ENCODE data around the gene CCNI. TPM values are rescaled to one million over a fixed set of nuclear protein-coding genes. Genes with fewer than 3 reads are reported as not detected.
A peak's percentile ranks its signal among the peaks of the same experiment; 100 is the strongest.
"Not testable (repeated sequence)": the region's sequence is repeated elsewhere in the genome, so short reads cannot be mapped to it uniquely, and the experiment has no call there.

CCNI gene
- total RNA-seq, 1 experiment from 2014 or later: 34.7 TPM

- no peak for DNase-seq (ENCODE audit: low read depth)
These were observed 34.7 kb downstream of the CCNI start for GRCh38 chr4:77040854-77041725.

GRCh38 chr4:77040270-77040669, 35.5 kb downstream of the CCNI start:
- DNase-seq (ENCODE audit: low read depth): peak; percentile 7

DNA sequence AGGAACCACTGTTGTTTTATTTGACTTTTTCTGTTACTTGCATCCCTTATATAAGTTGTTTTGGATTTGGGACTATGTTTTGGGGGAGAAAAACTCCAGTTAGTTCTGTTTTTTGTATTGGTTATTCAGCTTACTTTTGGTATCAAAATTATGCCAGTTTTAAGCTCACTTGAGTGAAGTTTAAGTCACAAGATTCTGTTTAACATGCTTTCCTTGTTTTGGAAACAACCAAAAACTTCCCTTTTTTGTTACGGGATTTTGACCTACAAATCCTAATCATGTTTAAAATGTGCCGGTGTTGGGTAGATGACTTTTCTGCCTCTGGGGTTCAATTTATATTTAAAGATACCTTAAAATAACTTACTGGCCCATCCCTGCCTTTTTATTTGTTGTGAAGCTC, 36.0 kb downstream of the CCNI start:
- DNase-seq (ENCODE audit: low read depth): no peak

GRCh38 chr4:77037736-77038135, 38.1 kb downstream of the CCNI start:
- DNase-seq (ENCODE audit: low read depth): no peak

DNA sequence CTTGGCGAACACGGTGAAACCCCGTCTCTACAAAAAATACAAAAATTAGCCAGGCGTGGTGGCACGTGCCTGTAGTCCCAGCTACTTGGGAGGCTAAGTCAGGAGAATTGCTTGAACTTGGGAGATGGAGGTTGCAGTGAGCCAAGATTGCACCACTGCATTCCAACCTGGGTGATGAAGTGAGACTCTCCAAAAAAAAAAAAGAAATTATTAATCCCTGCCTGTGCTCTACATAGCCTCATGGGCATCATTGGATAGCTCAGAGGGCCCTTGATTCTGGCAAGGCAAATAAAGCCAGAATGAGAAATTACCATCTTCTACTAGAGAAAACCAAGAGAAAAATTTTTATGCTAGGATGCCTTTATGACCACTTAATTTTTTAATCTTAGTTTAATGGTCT, 38.6 kb downstream of the CCNI start:
- not testable (repeated sequence) for DNase-seq (ENCODE audit: low read depth)

DNA sequence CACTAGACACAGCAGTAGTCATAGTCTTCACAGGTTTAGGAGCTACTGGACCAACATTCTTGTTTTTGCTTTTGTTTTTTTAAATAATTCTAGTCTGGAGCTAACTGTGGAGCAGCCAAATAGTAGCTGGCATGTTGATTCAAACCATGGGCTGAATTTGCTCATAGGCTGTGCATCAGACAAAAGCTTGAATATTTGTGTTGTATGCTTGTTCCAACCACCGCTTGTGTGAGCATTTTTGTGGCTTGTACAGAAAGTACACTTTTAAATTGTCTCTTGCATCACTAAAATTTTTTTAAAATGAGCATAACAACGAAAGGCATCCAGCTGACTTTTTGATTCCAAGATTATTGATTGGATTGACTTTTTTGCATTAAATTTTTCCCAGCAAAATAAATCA, 39.6 kb downstream of the CCNI start:
- no peak for DNase-seq (ENCODE audit: low read depth)

DNA sequence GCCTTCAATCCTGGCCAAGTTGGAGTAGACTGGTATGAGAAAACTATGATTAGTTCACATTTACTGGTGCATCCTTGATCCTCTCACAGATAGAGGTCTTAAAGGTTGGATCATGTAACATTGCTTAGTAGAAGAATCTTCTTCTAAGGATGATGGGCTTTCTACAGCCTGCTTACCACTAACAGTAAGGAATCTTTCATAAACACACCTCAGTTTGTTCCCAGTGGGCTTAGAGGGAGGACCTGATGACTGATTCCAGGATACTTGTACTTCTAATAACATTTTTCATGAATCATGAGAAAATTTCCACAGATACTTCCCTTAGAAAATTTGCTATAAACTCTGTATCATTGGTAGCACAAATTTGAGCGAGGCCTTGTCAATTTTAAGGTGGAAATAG, 40.6 kb downstream of the CCNI start:
- no peak for DNase-seq (ENCODE audit: low read depth)

DNA sequence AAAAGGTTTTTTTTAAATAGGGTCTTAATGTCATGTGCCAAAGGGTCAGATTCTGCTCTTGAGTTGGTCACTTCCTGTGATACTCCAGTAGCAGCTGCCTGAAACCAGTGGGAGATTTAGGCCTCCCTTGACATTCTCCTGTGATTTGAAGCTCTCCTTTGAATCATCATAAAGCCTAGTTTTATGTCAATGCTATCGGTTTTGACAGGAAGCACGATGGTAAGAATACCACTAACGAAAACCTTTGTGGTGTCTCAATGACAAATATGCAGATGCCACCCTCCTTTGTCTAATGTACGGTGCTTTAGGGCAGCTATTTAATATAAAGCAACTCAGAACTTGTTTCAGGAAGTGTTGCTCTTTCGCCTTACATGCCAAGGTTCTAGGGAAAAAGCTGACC, 44.2 kb downstream of the CCNI start:
- no peak for DNase-seq (ENCODE audit: low read depth)

GRCh38 chr4:77029757-77030156, 46.0 kb downstream of the CCNI start:
- DNase-seq (ENCODE audit: low read depth): not testable (repeated sequence)

DNA sequence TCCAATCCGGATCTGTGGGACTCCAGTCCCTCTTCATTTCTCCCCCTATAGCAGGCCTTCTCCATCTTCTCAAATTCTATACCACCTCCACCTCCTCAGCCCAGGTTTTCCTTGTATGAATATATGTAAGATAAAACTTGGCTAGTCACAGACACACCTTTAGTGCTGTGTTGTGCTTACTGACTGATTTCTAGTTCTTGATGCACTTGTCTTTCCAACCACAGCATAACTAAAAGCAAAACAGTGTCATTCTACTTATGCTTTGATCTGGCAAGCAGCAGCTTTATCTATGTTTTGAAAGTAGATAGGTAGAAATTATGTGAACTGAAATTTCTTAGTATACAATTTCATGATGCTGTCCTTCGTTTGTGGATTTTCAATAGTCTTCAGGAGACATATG, 47.5 kb downstream of the CCNI start:
- DNase-seq (ENCODE audit: low read depth): no peak

DNA sequence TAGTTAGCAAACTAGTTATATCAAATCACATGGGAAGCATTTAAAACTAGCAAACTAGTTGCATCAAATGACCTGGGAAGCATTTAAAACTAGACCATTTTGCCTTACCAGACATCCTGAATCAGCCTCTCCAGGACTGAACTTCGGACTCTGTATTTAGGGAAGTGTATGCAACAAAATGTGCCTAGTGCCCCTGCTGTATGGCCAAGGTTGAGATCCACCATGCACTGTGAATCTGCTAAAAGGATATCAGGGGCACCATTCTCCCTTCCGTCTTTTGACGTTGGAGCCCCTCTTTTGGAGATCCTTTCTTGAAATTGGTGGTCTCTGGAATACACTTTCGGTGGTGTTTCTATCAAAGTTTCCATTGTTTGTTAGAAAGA, 49.5 kb downstream of the CCNI start:
- DNase-seq (ENCODE audit: low read depth): no peak

DNA sequence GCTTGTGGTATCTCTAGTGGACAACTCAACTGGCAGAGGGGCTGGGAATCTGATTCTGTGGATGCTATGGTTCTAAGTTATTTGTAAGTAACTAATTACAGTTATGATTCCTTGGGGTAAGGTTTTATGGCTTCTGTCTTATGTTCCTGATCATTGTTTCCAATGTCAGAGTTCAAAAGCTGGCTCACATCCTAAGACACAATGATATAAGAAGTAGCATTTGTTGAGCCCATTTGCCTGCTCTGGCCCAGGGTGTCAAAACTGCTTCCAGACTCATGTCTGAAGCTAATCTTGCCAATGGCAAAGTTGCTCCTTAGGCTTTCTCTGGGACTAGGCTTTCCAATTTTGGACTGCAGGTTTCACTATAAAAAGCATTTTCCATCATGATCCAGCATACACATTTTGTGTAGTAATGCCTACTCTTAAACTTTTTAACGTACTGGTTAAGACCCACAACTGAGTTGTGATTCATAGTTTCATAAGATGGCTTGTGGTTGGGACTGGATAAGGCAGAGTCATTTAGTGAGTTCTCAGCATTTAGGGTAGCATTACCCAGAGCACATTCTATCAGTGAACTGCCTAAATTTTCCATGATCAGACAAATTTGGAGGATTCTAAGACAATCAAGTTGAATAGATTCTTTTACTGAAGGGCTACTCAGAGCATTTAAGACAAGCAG, 50.0 kb downstream of the CCNI start:
- DNase-seq (ENCODE audit: low read depth): no peak

DNA sequence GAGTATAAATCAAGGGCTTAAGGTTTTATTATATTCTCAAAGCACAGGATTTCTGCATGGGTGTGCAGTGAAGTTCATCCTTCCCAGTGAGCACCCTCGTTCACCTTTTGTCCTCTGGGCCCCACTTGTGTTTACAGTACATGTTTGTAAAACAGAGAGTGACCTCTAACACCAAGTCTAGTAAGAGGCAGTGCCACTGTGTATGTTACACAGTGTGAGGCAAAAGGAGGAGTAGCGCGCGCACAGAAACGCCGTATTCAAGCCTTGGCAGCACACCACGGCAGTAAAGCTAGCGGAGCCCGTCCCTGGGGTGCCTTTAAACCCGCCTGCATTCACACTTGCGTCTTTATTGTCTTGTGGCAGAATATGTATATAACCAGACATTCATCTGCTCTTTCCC, 51.9 kb downstream of the CCNI start:
- DNase-seq (ENCODE audit: low read depth): no peak

GRCh38 chr4:77022560-77023179, 53.1 kb downstream of the CCNI start:
- DNase-seq (ENCODE audit: low read depth): peak; percentile 3

DNA sequence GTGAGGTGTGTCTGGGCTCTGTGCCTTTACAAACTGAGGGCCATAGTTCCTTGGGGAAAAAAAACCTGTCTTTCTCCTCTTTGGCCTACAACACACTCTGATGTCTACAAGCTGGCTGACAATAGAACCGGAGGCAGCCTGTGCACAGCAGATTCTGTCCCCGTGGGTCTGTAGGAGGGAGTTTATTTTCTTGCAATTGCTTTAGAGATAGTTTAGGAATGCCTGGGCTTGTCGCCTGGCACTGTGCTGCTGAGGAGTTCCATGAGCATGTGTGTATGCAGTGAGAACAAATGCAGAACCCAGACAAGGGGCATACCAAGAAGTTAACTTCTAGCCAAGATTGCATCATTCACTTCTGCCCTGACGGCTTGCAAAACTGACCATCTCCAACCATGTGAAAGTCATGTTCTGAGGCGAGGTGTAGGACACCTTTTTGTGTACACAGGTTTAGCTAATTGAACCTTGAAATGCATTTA, 54.1 kb downstream of the CCNI start:
- DNase-seq (ENCODE audit: low read depth): no peak

- no peak for DNase-seq (ENCODE audit: low read depth)
These were observed 55.8 kb downstream of the CCNI start for GRCh38 chr4:77020017-77020416.

- peak; percentile 16 for DNase-seq (ENCODE audit: low read depth)
These were observed 60.4 kb downstream of the CCNI start for GRCh38 chr4:77015390-77015789.

- DNase-seq (ENCODE audit: low read depth): no peak
These were observed 61.5 kb downstream of the CCNI start for GRCh38 chr4:77014256-77014655.

DNA sequence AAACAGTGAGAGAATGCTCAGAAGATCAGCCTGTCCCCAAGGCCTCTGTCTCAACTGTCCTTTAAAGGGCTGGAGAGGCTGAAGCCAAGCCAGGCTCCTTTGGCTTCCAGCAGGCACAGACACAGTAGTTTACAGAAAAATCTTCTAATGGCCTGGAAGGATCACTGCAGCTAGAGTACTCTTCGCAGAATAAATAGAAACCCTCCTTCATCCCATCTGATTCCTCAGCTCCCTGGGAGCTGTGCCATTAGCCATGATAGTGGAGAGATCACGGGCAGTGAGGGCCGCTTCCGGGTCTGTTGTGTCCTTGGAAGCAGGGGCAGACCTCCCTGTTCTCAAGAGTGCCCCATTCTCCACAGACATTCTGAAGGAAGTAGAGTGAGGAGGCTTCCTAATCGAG, 63.1 kb downstream of the CCNI start:
- no peak for DNase-seq (ENCODE audit: low read depth)

DNA sequence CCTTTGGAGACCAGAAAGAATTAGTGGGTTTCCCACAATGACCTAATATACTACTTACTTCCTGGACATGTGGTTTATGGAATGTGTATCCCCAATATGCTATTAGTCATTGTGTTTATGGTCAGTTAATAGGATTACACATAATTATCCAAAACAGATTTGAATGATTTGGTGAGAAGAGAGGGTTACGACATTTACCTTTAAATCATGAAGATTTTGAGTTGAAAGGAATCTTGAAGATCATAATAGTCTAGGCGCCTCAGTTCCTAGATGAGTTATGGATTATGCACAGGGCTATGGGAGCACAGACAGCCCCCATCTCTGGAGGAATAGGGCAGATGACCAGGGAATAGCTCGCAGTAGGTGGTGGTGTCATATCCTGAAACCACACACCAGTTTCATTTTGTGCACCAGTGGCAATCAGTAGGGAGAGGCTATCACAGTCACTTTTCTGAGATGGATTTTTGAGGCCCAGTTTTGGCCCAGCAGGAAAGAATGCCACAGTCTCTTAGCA, 64.9 kb downstream of the CCNI start:
- DNase-seq (ENCODE audit: low read depth): peak; percentile 28

DNA sequence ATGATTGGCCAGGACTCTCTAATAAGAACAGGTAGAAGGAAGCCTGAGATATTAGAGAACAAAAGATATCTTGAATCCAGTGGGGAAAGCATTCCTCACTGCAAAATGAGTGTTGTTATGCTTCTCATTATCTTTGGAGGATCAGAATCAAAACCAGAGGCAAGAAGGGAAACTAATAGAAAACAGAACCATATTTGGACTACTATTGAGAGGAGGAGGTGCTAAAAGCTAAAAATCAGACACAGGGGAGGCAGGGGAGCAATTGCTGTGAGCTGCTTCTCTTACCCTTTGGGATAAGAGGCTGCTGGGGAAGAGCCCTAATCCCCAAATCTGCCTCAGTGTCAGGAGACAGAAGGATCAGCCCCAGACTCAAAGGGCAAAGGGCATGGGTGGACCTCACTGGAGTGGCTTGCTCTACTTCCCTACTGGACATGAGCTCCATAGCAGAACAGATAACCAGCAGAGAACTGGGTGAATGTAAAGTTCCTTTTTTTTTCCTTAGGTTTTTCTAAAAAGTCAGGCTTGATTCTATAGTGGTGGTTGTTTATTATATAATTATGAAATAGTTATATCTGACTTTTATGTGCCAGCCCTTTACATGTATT, 66.2 kb downstream of the CCNI start:
- no peak for DNase-seq (ENCODE audit: low read depth)

Data from Daoy (cell line).